Nephron (organoid): ENCODE data around the gene CGAS.
"Not testable (repeated sequence)": the region's sequence is repeated elsewhere in the genome, so short reads cannot be mapped to it uniquely, and the experiment has no call there.

Source experiments
- H3K27ac Mint-ChIP-seq, 3 experiments: 2 replicates each; pipeline ENCODE4 v1.8.0; 2020; ENCODE audit warnings: mixed read lengths in 3 of 3, mild to moderate bottlenecking in 2 of 3, moderate library complexity in 1 of 3
- H3K27me3 Mint-ChIP-seq: 2 replicates; pipeline ENCODE4 v1.8.0; 2021; ENCODE audit warnings: low read depth, mild to moderate bottlenecking, moderate library complexity, mixed read lengths
- H3K36me3 Mint-ChIP-seq: 2 replicates; pipeline ENCODE4 v1.8.0; 2020; ENCODE audit warnings: low read depth, mixed read lengths
- H3K4me1 Mint-ChIP-seq: 2 replicates; pipeline ENCODE4 v1.8.0; 2020; ENCODE audit warnings: mixed read lengths
- H3K4me3 Mint-ChIP-seq, 3 experiments: 2 replicates each; pipeline ENCODE4 v1.8.0; 2020; ENCODE audit warnings: mild to moderate bottlenecking in 3 of 3, mixed read lengths in 3 of 3, moderate library complexity in 2 of 3
- H3K9me3 Mint-ChIP-seq: 2 replicates; pipeline ENCODE4 v1.8.0; 2020; ENCODE audit warnings: mixed read lengths
- TF ChIP-seq, protein P1 (sequence below), 3 experiments: fragments of 200-600 bp; sonication (generic); IDR thresholded peaks; one replicate each; pipeline ENCODE4 v1.5.0; 2021; ENCODE audit warnings: antibody characterized with exemption in 3 of 3; ENCODE audit not compliant: unreplicated experiment in 3 of 3

The CGAS gene

GRCh38 chr6:73394577-73395354 is 57.3 kb downstream of the CGAS start, which contains the start of gene DDX43:
TSS of gene DDX43 (plus strand) at chr6:73394828. CDS start at chr6:73394906, 78 bp downstream.
- no peak within 1 kb of the TSS for H3K4me3 Mint-ChIP-seq
- no peaks in the 10 kb centered on the region for H3K9me3 Mint-ChIP-seq
- TF ChIP-seq, protein P1, sequence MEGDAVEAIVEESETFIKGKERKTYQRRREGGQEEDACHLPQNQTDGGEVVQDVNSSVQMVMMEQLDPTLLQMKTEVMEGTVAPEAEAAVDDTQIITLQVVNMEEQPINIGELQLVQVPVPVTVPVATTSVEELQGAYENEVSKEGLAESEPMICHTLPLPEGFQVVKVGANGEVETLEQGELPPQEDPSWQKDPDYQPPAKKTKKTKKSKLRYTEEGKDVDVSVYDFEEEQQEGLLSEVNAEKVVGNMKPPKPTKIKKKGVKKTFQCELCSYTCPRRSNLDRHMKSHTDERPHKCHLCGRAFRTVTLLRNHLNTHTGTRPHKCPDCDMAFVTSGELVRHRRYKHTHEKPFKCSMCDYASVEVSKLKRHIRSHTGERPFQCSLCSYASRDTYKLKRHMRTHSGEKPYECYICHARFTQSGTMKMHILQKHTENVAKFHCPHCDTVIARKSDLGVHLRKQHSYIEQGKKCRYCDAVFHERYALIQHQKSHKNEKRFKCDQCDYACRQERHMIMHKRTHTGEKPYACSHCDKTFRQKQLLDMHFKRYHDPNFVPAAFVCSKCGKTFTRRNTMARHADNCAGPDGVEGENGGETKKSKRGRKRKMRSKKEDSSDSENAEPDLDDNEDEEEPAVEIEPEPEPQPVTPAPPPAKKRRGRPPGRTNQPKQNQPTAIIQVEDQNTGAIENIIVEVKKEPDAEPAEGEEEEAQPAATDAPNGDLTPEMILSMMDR (IDR thresholded peaks at IDR 0.05; ENCODE audit: unreplicated experiment in 3 of 3) = no peak
- H3K4me1 Mint-ChIP-seq = no peaks in the 10 kb centered on the region
- H3K27ac Mint-ChIP-seq = no peak within 1 kb of the TSS
- H3K36me3 Mint-ChIP-seq = no peaks in the 10 kb centered on the region
- peaks cover 8% of the 10 kb centered on the region for H3K27me3 Mint-ChIP-seq

DNA sequence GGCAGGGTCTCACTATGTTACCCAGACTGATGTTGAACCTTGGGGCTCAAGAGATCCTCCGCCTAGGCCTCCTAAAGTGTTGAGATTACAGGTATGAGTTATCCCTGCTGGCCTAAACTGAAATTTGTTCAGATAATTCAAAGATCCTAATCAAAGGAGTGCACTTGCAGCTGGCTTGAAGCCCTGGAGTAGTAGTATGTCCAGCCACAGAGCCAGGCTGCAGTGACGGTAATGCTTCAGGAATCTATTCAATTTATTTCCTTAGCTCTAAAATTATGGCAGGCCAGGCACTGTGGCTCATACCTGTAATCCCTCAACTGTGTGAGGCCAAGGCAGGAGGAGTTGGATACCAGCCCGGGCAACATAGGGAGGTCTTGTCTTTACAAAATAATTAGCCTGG is 58.8 kb downstream of the CGAS start:
- H3K9me3 Mint-ChIP-seq = no peaks in the 10 kb centered on the region
- TF ChIP-seq, protein P1 (IDR thresholded peaks at IDR 0.05; ENCODE audit: unreplicated experiment in 3 of 3) = no peak
- H3K36me3 Mint-ChIP-seq = no peaks in the 10 kb centered on the region
- H3K4me1 Mint-ChIP-seq = no peaks in the 10 kb centered on the region
- H3K4me3 Mint-ChIP-seq = no peak overlapping the region
- no peak overlapping the region for H3K27ac Mint-ChIP-seq
- H3K27me3 Mint-ChIP-seq = peaks cover 16% of the 10 kb centered on the region

GRCh38 chr6:73392188-73392587 is 59.9 kb downstream of the CGAS start:
- H3K4me1 Mint-ChIP-seq, H3K27ac Mint-ChIP-seq, H3K4me3 Mint-ChIP-seq, H3K36me3 Mint-ChIP-seq, H3K9me3 Mint-ChIP-seq: not testable (repeated sequence)
- H3K27me3 Mint-ChIP-seq = peaks cover 20% of the 10 kb centered on the region

DNA sequence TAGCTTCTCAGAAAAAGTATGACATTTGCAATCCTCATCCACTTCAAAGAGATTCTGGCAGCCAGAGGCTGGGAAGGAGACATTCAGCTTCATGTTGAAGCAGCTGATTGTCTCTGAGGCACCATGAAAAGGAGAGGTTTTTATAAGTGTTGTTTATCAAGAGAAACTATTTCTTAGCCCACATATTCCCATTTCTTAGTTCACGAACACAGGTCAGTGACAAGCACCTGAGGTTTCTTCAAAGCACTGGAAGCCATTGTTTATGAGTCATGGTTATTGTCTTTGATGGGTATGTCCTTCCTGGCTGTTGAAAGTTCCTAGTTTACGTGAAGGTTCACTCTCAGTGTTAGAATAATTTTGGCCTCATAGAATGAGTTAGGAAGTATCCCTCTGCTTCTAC is 60.4 kb downstream of the CGAS start:
- Mint-ChIP-seq H3K4me1 (no peaks in the 10 kb centered on the region), H3K4me3 (no peak overlapping the region), H3K36me3 (no peaks in the 10 kb centered on the region), H3K27me3 (peaks cover 20% of the 10 kb centered on the region), H3K27ac (no peak overlapping the region), H3K9me3 (no peaks in the 10 kb centered on the region)
- TF ChIP-seq, protein P1 (IDR thresholded peaks at IDR 0.05; ENCODE audit: unreplicated experiment in 3 of 3) = no peak

GRCh38 chr6:73389854-73390253 is 62.2 kb downstream of the CGAS start:
- H3K4me1 Mint-ChIP-seq = no peaks in the 10 kb centered on the region
- no peak overlapping the region for H3K4me3 Mint-ChIP-seq
- peaks cover 20% of the 10 kb centered on the region for H3K27me3 Mint-ChIP-seq
- no peaks in the 10 kb centered on the region for H3K9me3 Mint-ChIP-seq
- TF ChIP-seq, protein P1 (IDR thresholded peaks at IDR 0.05; ENCODE audit: unreplicated experiment in 3 of 3) = no peak
- H3K36me3 Mint-ChIP-seq = no peaks in the 10 kb centered on the region
- H3K27ac Mint-ChIP-seq = no peak overlapping the region

DNA sequence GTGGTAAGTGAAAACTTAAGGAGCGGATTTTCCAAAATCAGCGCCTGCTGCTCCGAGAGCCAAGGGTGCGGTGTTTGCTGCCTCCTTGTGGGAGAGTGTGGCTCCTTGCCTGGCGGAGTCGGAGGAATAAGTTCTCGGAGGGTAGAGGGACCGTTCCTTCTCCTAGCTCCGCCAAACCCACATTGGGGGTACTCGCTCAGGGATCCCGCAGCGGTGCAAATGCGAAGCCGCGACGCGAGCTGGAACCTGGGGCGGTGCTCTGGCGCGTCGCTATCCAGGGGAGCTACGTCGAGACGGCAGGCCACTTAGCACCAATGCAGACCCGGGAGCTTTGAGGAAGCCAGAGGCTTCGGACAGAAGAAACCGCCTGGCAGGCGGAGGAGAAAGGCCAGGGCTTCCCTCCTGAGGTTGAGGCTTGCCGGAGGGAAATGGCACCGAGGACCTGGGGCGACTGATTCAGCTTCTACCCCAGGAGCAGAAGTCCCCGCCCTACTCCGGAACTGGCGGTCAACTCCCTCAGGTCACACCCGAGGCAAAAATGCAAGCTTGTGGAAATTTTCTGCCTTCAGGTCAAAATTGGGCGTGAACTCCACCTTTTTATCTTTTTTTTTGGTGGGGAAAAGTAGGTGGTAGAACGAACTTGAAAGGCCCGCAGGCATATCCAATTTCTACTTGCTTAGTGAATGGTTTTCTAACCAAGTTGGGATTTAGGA is 63.1 kb downstream of the CGAS start:
- no peak overlapping the region for H3K27ac Mint-ChIP-seq
- H3K36me3 Mint-ChIP-seq = no peaks in the 10 kb centered on the region
- H3K9me3 Mint-ChIP-seq = no peaks in the 10 kb centered on the region
- TF ChIP-seq, protein P1 (IDR thresholded peaks at IDR 0.05; ENCODE audit: unreplicated experiment in 3 of 3) = peak; percentile 57 to 63 (median 62)
- peaks cover 25% of the 10 kb centered on the region for H3K27me3 Mint-ChIP-seq
- no peaks in the 10 kb centered on the region for H3K4me1 Mint-ChIP-seq
- peak overlapping the region; percentile 83 to 86 (median 84) for H3K4me3 Mint-ChIP-seq
